Glutamatergic neuron (in vitro differentiated cells): ENCODE data around the gene WDR76. TPM values are rescaled to one million over a fixed set of nuclear protein-coding genes. Genes with fewer than 3 reads are reported as not detected.

ENCODE experiments used
- DNase-seq: peaks from one replicate; pipeline ENCODE4 v3.0.0; 2022
- H3K27ac Mint-ChIP-seq: one replicate; pipeline ENCODE4 v1.8.0; 2020; ENCODE audit warnings: mild to moderate bottlenecking, mixed read lengths, inconsistent platforms; ENCODE audit not compliant: unreplicated experiment
- H3K27me3 Mint-ChIP-seq: one replicate; pipeline ENCODE4 v1.8.0; 2020; ENCODE audit warnings: mild to moderate bottlenecking, moderate library complexity, mixed read lengths, inconsistent platforms; ENCODE audit not compliant: unreplicated experiment
- H3K36me3 Mint-ChIP-seq: one replicate; pipeline ENCODE4 v1.8.0; 2020; ENCODE audit warnings: mild to moderate bottlenecking, mixed read lengths, inconsistent platforms; ENCODE audit not compliant: unreplicated experiment
- H3K4me1 Mint-ChIP-seq: one replicate; pipeline ENCODE4 v1.8.0; 2020; ENCODE audit warnings: mild to moderate bottlenecking, low read depth, mixed read lengths, inconsistent platforms; ENCODE audit not compliant: unreplicated experiment
- H3K4me3 Mint-ChIP-seq: one replicate; pipeline ENCODE4 v1.8.0; 2020; ENCODE audit warnings: mild to moderate bottlenecking, mixed read lengths, inconsistent platforms; ENCODE audit not compliant: unreplicated experiment
- H3K9me3 Mint-ChIP-seq: one replicate; pipeline ENCODE4 v1.8.0; 2020; ENCODE audit warnings: mild to moderate bottlenecking, moderate library complexity, mixed read lengths, inconsistent platforms; ENCODE audit not compliant: unreplicated experiment
- CTCF ChIP-seq: fragments of 200-600 bp; sonication (generic); IDR thresholded peaks from one replicate; pipeline ENCODE4 v1.5.0; 2021; ENCODE audit not compliant: partially characterized antibody, unreplicated experiment
- total RNA-seq: library from RNA; stranded (reverse); fragmentation: NEBNext Ultra II Directional; extraction: Animal tissue kit (Norgen Biotek cat#: 25700); gene quantifications from one replicate; pipeline ENCODE4 v1.2.1, GENCODE V29; 2021; ENCODE audit not compliant: unreplicated experiment

WDR76 gene
- total RNA-seq, 1 donor from 2014 or later: 4.7 TPM

DNA sequence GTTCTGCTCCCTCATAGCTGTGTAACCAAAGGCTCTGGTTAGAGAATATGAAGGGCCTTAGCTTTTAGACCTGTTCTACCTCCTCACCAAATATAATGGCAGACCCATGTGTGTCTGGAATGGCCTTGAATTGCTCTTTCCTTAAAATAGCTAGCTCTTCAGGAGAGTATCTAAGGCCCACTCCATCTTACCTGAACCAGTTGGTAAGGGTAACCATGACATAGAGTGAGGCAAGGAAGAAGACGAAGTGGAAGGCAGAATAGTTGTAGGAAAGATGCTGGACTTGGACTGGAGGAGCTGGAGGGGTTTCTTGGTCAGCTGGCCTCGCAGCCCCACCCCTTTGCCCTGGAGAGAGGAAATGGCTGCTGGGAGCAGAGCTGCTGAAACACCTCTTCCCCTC is 31.6 kb upstream of the WDR76 start:
- no peak for TF ChIP-seq CTCF
- Mint-ChIP-seq H3K27me3 (peaks cover 11% of the 10 kb centered on the region), H3K4me1 (peaks cover 25% of the 10 kb centered on the region), H3K27ac (no peak overlapping the region), H3K4me3 (peak overlapping the region; percentile 52), H3K9me3 (peaks cover 16% of the 10 kb centered on the region), H3K36me3 (peaks cover 10% of the 10 kb centered on the region)
- DNase-seq: no peak

DNA sequence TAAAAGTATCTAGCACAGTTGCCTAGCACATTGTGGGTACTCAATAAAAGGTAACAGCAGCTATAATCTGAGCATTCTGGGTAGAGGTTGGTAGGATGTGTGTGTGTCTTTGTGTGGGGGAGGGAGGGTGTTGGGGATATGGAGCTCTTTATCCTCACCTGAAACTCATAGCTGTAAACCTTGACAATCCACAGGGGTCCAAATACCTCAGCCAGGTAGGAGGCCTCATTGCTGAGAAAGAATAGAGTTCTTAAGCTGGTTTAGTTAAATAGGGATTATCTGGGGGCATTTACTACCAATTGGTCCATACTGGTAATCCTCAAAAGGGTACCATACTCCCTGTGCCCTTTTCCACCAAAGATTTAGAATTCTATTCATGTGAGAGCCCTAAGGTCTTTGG is 30.8 kb upstream of the WDR76 start:
- DNase-seq: no peak
- H3K4me1 Mint-ChIP-seq: peaks cover 26% of the 10 kb centered on the region
- peaks cover 11% of the 10 kb centered on the region for H3K27me3 Mint-ChIP-seq
- H3K27ac Mint-ChIP-seq: no peak overlapping the region
- H3K36me3 Mint-ChIP-seq: peaks cover 10% of the 10 kb centered on the region
- H3K4me3 Mint-ChIP-seq: no peak overlapping the region
- TF ChIP-seq CTCF: no peak
- H3K9me3 Mint-ChIP-seq: peaks cover 18% of the 10 kb centered on the region

DNA sequence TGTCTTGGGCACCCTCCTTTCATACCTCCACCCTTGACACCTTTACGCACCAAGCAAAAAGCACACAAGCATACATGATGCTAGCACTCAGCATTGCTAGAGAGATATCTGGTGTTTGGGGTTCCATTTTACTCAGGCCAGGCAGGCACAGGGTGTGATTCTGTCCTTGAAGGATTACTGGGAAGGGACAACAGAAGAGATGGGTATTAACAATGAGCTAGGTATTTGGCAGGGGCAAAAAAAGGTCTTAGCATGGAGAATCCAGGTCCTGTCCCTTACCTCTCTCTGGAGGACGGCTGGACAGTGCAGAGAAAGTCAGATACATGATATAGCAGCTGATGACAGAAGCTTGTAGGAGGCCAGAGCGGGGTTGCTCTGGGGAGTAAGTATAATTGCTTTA is 30.2 kb upstream of the WDR76 start:
- Mint-ChIP-seq H3K27me3 (peaks cover 13% of the 10 kb centered on the region), H3K27ac (peak overlapping the region; percentile 10), H3K9me3 (peaks cover 15% of the 10 kb centered on the region), H3K4me1 (peaks cover 30% of the 10 kb centered on the region), H3K36me3 (peaks cover 10% of the 10 kb centered on the region), H3K4me3 (no peak overlapping the region)
- TF ChIP-seq CTCF: no peak
- no peak for DNase-seq

DNA sequence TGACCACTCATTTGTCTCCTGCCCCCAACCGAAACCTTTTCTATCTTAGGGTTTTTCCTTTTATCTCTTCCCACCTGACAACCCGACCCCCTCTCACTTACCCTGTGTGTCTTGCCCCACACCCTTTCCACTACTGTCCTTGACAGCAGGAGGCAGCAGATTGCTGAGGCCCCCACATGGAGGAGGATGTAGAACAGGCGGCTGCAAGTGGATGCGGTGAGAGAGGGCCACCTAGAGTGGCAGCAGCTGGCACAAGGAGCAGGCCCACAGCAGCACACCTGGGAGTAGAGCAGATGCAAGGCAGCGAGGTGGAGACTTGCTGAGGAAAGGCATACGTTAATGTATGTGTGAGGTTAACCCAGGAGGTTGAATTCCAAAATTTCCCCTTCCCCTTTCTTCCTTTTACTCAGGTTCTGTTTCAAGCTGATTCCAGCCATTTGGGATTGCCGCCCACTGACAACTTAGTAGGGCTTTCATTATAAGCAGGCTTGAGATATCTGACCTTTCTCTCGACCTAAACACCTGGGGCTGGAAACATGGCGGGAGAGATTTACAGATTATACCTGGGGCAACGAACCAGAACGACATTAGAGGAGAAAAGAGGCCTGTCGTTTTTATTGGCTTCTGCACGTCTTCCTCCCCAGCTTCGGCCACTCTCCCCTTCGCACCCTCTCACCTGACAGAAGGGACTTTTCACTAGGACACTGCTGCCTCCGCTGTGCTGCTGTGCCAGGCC is 27.4 kb upstream of the WDR76 start:
- Mint-ChIP-seq H3K27me3 (peaks cover 9% of the 10 kb centered on the region), H3K4me3 (peak overlapping the region; percentile 100), H3K27ac (peak overlapping the region; percentile 97), H3K4me1 (peaks cover 19% of the 10 kb centered on the region), H3K9me3 (peaks cover 7% of the 10 kb centered on the region), H3K36me3 (peaks cover 6% of the 10 kb centered on the region)
- TF ChIP-seq CTCF: no peak
- no peak for DNase-seq

- Mint-ChIP-seq H3K9me3 (peaks cover 7% of the 10 kb centered on the region), H3K4me1 (peaks cover 16% of the 10 kb centered on the region), H3K27me3 (peaks cover 9% of the 10 kb centered on the region), H3K4me3 (peak within 1 kb of the TSS; percentile 100), H3K27ac (peak within 1 kb of the TSS; percentile 97), H3K36me3 (peaks cover 4% of the 10 kb centered on the region)
- TF ChIP-seq CTCF: no peak
- DNase-seq: no peak
These were observed 26.9 kb upstream of the WDR76 start, which contains the start of gene SERINC4 for GRCh38 chr15:43799945-43800285. TSS of gene SERINC4 (minus strand) at chr15:43800220. CDS start at chr15:43799986, 234 bp downstream.
